GM12878 (cell line): Measurements from ENCODE around the gene P3R3URF. TPM values are rescaled to one million over a fixed set of nuclear protein-coding genes. Genes with fewer than 3 reads are reported as not detected.

Source experiments
- BCL3 ChIP-seq: IDR thresholded peaks from 2 replicates; pipeline ENCODE4 v1.6.1; 2011; ENCODE audit warnings: borderline replicate concordance, low read depth, mild to moderate bottlenecking, moderate library complexity, low read length; ENCODE audit not compliant: insufficient read depth, poor library complexity, severe bottlenecking
- BCLAF1 ChIP-seq: fragments of 450-650 bp; IDR thresholded peaks from 2 replicates; pipeline ENCODE4 v1.6.1; 2017; ENCODE audit warnings: antibody characterized with exemption, mild to moderate bottlenecking, moderate library complexity
- CHD2 ChIP-seq: IDR thresholded peaks from 2 replicates; pipeline ENCODE4 v1.6.1; 2011; ENCODE audit warnings: low read depth, low read length, improper control_type of control experiment, borderline replicate concordance
- CTCF ChIP-seq, 3 experiments: IDR thresholded peaks in 2 of 3; conservative IDR thresholded peaks in 1 of 3; 2 replicates each; pipeline ENCODE4 v1.5.1; 2011; ENCODE audit warnings: low read depth in 3 of 3, low read length in 3 of 3, mild to moderate bottlenecking in 3 of 3, control low read depth in 2 of 3, moderate library complexity in 2 of 3, inconsistent platforms in 1 of 3, mixed read lengths in 1 of 3; ENCODE audit not compliant: control insufficient read depth in 2 of 3, insufficient read depth in 1 of 3; ENCODE audit errors: extremely low read depth in 1 of 3
- E2F4 ChIP-seq: IDR thresholded peaks from 2 replicates; pipeline ENCODE4 v1.6.1; 2012; ENCODE audit warnings: low read depth, low read length, improper control_type of control experiment
- FOXM1 ChIP-seq: IDR thresholded peaks from 2 replicates; pipeline ENCODE4 v1.6.1; 2012; ENCODE audit warnings: low read depth, mild to moderate bottlenecking, inconsistent platforms, low read length, moderate library complexity
- KLF5 ChIP-seq: fragments of 450-650 bp; IDR thresholded peaks from 2 replicates; pipeline ENCODE4 v1.6.1; 2014; ENCODE audit warnings: mild to moderate bottlenecking; ENCODE audit not compliant: partially characterized antibody
- LARP7 ChIP-seq: fragments of 450-650 bp; IDR thresholded peaks from 2 replicates; pipeline ENCODE4 v1.6.1; 2017; ENCODE audit warnings: mild to moderate bottlenecking
- MYC ChIP-seq: IDR thresholded peaks from 2 replicates; pipeline ENCODE4 v1.6.1; 2011; ENCODE audit warnings: mild to moderate bottlenecking, low read length, moderate library complexity, inconsistent platforms; ENCODE audit not compliant: insufficient read depth, insufficient replicate concordance, insufficient read length, severe bottlenecking
- NFYA ChIP-seq: IDR thresholded peaks from 2 replicates; pipeline ENCODE4 v1.6.1; 2011; ENCODE audit warnings: low read depth, mild to moderate bottlenecking, low read length, improper control_type of control experiment, borderline replicate concordance
- NR2C1 ChIP-seq: fragments of 450-650 bp; IDR thresholded peaks from 2 replicates; pipeline ENCODE4 v1.6.1; 2017; ENCODE audit warnings: antibody characterized with exemption, mild to moderate bottlenecking, moderate library complexity
- PAX5 ChIP-seq: IDR thresholded peaks from 2 replicates; pipeline ENCODE4 v1.6.1; 2011; ENCODE audit warnings: low read depth, low read length, borderline replicate concordance
- PML ChIP-seq: IDR thresholded peaks from 2 replicates; pipeline ENCODE4 v1.6.1; 2012; ENCODE audit warnings: low read length, inconsistent platforms
- SMARCA5 ChIP-seq: fragments of 450-650 bp; IDR thresholded peaks from 2 replicates; pipeline ENCODE4 v1.6.1; 2017; ENCODE audit warnings: mild to moderate bottlenecking
- SMC3 ChIP-seq: IDR thresholded peaks from 2 replicates; pipeline ENCODE4 v1.6.1; 2011; ENCODE audit warnings: low read length, improper control_type of control experiment, borderline replicate concordance
- YY1 ChIP-seq: IDR thresholded peaks from 2 replicates; pipeline ENCODE4 v1.6.1; 2011; ENCODE audit warnings: low read depth, mild to moderate bottlenecking, low read length
- polyA plus RNA-seq, 11 experiments: library from polyadenylated mRNA; depleted of rRNA in 4 of 11; unstranded in 6 of 11; stranded (reverse) in 5 of 11; fragments of >200 nt; fragmentation: Nextera tagmentation in 4 of 11; fragmentation: Illumina TruSeq in 1 of 11; extraction: Ambion mirVana in 4 of 11; extraction: Trizol in 1 of 11; gene quantifications; 1 replicate in 1 of 11; 2 replicates in 10 of 11; pipeline versions ENCODE4 v1.2.1 to v1.2.3, GENCODE V29; 2011 to 2016; ENCODE audit warnings: inconsistent platforms in 2 of 11, missing spikeins in 2 of 11, low read depth in 1 of 11
- total RNA-seq, 4 experiments: library from RNA; depleted of rRNA in 3 of 4; stranded (reverse); fragments of >200 nt in 3 of 4; fragmentation: Illumina TruSeq in 1 of 4; extraction: Trizol in 1 of 4; gene quantifications; 2 replicates each; pipeline versions ENCODE4 v1.2.1 to v1.2.3, GENCODE V29; 2013 to 2021

The P3R3URF gene
- total and polyA plus RNA-seq, 10 of the 15 experiments (the other 5 are each of a cell fraction or from before 2014, with no cell fraction given), result not detected

GRCh38 chr1:46223472-46223943 lies 47.2 kb upstream of the P3R3URF start (continued):
- no peak for TF ChIP-seq PML
- TF ChIP-seq SMARCA5, result peak; percentile 93
- no peak for TF ChIP-seq NR2C1
- TF ChIP-seq CTCF (IDR thresholded peaks at IDR 0.05 in 2 of 3, conservative IDR thresholded peaks at IDR 0.05 in 1 of 3; ENCODE audit: control insufficient read depth in 2 of 3, extremely low read depth in 1 of 3, insufficient read depth in 1 of 3, low read depth in 3 of 3, low read length in 3 of 3), result peak; percentile 82 to 99 (median 89)
- TF ChIP-seq CHD2, result no peak
- TF ChIP-seq BCL3, result no peak
- no peak for TF ChIP-seq E2F4
- TF ChIP-seq SMC3, result peak; percentile 70; the same call in 1 of the 2 replicates
- no peak for TF ChIP-seq LARP7
- no peak for TF ChIP-seq BCLAF1
- no peak for TF ChIP-seq NFYA
- no peak for TF ChIP-seq PAX5
- no peak for TF ChIP-seq FOXM1
- peak; percentile 76 for TF ChIP-seq YY1
- TF ChIP-seq MYC, result no peak
- TF ChIP-seq KLF5, result no peak
- TF ChIP-seq, all 136 proteins: peak for 8
